ENCODE measurements around the gene GALNTL6. TPM values are rescaled to one million over a fixed set of nuclear protein-coding genes. Genes with fewer than 3 reads are reported as not detected.

The GALNTL6 gene
- total RNA-seq, 4 donors from 2014 or later = 0.26 to 4.0 (median 1.5) TPM; not detected in 1

DNA sequence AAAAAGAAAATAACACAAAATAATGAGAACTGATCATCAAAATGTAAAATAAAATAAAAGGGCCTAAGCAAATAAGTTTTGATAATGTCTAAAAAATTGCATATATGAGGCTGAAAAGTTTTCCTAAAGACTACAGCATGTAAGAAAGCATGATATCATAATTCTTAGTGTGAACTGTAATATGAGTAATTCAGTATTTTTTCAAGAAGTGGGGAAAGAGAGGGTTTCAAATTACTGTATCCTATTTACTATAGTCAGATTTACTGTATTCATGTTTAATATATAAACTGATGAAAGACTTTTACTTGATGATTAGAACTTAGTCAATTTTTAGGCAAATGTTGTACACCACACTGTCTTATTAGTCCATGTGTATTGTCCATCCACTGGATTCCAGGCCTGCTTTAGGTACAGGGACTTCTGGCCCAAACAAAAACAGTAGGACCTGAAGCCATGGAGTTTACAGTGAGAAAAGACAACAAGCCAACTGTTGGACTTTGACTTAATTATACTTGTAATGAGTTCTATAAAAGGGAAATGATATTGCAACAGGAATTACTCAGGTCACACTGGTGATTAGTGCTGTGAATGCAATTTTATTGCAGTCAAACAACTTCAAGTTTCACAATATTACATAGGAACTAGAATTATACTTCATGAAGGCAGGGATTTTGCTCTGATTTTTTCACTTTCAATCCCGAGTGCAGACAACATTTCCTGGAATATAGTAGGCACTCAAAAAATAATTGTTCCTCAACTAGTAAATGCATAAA lies 837.7 kb downstream of the GALNTL6 start:
- H3K27me3 ChIP-seq = no peaks in the 10 kb centered on the region
- no peaks in the 10 kb centered on the region for H3K9me3 ChIP-seq
- H3K4me1 ChIP-seq = no peaks in the 10 kb centered on the region
- no peak overlapping the region for H3K4me3 ChIP-seq
- no peaks in the 10 kb centered on the region for H3K36me3 ChIP-seq
- H3K27ac ChIP-seq = no peak overlapping the region
- no peak for DNase-seq (ENCODE audit: low spot score in 2 of 2)
- 67% methylated on average over 1 of the region's 1 CpG for WGBS
- TF ChIP-seq, protein P1, sequence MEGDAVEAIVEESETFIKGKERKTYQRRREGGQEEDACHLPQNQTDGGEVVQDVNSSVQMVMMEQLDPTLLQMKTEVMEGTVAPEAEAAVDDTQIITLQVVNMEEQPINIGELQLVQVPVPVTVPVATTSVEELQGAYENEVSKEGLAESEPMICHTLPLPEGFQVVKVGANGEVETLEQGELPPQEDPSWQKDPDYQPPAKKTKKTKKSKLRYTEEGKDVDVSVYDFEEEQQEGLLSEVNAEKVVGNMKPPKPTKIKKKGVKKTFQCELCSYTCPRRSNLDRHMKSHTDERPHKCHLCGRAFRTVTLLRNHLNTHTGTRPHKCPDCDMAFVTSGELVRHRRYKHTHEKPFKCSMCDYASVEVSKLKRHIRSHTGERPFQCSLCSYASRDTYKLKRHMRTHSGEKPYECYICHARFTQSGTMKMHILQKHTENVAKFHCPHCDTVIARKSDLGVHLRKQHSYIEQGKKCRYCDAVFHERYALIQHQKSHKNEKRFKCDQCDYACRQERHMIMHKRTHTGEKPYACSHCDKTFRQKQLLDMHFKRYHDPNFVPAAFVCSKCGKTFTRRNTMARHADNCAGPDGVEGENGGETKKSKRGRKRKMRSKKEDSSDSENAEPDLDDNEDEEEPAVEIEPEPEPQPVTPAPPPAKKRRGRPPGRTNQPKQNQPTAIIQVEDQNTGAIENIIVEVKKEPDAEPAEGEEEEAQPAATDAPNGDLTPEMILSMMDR (IDR thresholded peaks at IDR 0.05) = no peak
- TF ChIP-seq POLR2A (IDR thresholded peaks at IDR 0.05) = no peak
- no peak for TF ChIP-seq EP300 (IDR thresholded peaks at IDR 0.05)
- no peak for TF ChIP-seq POLR2AphosphoS5 (IDR thresholded peaks at IDR 0.05)

DNA sequence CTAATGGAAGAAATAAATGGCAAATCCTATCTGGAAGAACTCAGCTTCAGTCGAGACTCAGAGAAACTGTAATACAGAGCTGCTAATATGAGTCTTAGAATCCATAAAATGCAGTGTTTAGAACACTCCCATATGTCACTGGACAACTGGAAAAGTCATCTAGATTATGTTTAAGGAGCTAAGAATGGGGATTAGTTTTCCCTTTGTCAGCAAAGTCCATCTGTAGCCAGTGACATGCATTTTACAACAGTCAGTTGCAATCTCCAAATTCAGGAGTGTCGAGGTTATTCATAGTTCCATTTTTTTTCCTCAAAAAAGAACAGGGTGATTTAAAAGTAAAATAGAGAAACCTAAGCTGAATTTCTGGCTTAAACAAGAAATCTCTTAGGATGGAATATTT lies 838.8 kb downstream of the GALNTL6 start:
- Histone ChIP-seq H3K36me3 (no peaks in the 10 kb centered on the region), H3K27ac (no peak overlapping the region), H3K4me3 (no peak overlapping the region), H3K27me3 (no peaks in the 10 kb centered on the region), H3K9me3 (no peaks in the 10 kb centered on the region), H3K4me1 (no peaks in the 10 kb centered on the region)
- no peak for DNase-seq (ENCODE audit: low spot score in 2 of 2)
- no peak for TF ChIP-seq EP300 (IDR thresholded peaks at IDR 0.05)
- TF ChIP-seq, protein P1 (IDR thresholded peaks at IDR 0.05) = no peak
- TF ChIP-seq POLR2AphosphoS5 (IDR thresholded peaks at IDR 0.05) = no peak
- TF ChIP-seq POLR2A (IDR thresholded peaks at IDR 0.05) = no peak
- 80% methylated on average over 2 of the region's 2 CpGs for WGBS

DNA sequence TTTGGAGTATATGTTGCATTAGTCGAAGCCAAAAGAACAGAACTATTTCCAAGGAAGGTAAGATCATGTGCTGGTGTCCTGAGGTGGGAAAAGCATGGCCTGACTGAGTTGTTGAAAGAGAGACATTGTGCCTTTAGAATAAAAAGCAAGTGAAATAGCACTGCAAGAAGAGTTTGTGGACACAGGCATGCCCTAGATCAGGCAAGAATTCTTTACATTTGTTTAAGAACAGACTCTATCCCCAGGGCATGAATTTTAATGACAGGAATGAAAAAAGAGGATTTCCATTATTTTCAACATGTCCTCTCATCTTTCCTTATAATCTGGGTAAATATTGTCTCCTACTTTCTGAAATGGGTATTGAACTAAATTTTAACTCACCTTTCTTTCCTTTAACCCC lies 839.2 kb downstream of the GALNTL6 start:
- H3K36me3 ChIP-seq = no peaks in the 10 kb centered on the region
- no peak overlapping the region for H3K27ac ChIP-seq
- no peaks in the 10 kb centered on the region for H3K27me3 ChIP-seq
- TF ChIP-seq POLR2AphosphoS5 (IDR thresholded peaks at IDR 0.05) (no peak), POLR2A (IDR thresholded peaks at IDR 0.05) (no peak), EP300 (IDR thresholded peaks at IDR 0.05) (no peak)
- TF ChIP-seq, protein P1 (IDR thresholded peaks at IDR 0.05) = no peak
- no peak for DNase-seq (ENCODE audit: low spot score in 2 of 2)
- H3K4me3 ChIP-seq = no peak overlapping the region
- H3K9me3 ChIP-seq = no peaks in the 10 kb centered on the region
- no peaks in the 10 kb centered on the region for H3K4me1 ChIP-seq
- 63% methylated on average over 1 of the region's 1 CpG for WGBS

DNA sequence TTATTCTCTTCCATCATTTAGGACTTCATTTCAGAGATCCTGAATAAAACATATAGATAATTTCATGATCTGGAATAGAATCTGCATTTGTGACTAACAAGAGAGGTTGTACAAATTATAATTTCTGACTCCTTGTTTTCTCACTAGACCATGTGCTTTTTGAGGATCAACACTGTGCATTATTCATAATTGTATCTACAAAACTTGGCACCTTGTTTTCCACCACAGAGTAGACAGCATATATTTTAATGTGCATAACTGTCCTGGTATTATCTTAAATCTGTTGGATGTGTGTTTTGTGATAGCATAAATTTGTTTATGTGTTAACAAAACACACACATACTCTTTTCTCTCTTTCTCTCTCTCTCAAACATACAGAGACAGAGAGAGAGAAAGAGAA lies 840.5 kb downstream of the GALNTL6 start:
- Histone ChIP-seq H3K9me3 (no peaks in the 10 kb centered on the region), H3K36me3 (no peaks in the 10 kb centered on the region), H3K4me3 (no peak overlapping the region), H3K27ac (no peak overlapping the region), H3K27me3 (no peaks in the 10 kb centered on the region), H3K4me1 (no peaks in the 10 kb centered on the region)
- TF ChIP-seq EP300 (IDR thresholded peaks at IDR 0.05) = no peak
- DNase-seq (ENCODE audit: low spot score in 2 of 2) = no peak

DNA sequence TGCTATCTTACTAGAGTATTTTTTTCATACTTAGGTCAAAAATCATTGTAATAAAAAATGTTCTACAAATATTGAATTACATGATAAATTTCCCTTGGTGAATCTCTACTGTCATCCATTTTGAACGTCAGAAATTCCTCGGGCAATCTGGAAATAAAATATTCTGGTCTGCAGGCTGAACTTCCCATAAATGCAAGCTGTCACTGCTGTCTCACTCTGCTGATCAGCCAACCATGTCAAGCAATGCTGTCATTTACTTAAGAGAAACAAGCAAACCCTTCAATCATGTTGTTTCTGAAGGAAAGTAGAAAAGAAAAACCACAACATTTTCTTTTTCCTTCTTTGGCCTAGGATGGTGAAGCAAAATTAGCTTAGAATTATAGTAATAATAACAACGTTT lies 841.3 kb downstream of the GALNTL6 start:
- Histone ChIP-seq H3K4me3 (no peak overlapping the region), H3K27me3 (no peaks in the 10 kb centered on the region), H3K36me3 (no peaks in the 10 kb centered on the region), H3K4me1 (no peaks in the 10 kb centered on the region), H3K27ac (no peak overlapping the region), H3K9me3 (no peaks in the 10 kb centered on the region)
- DNase-seq (ENCODE audit: low spot score in 2 of 2) = no peak
- 39% methylated on average over 3 of the region's 3 CpGs for whole genome bisulfite sequencing
- no peak for TF ChIP-seq EP300 (IDR thresholded peaks at IDR 0.05)
- TF ChIP-seq, protein P1 (IDR thresholded peaks at IDR 0.05) = no peak
- no peak for TF ChIP-seq POLR2A (IDR thresholded peaks at IDR 0.05)
- TF ChIP-seq POLR2AphosphoS5 (IDR thresholded peaks at IDR 0.05) = no peak

All from suprapubic skin (tissue), 4 donors.